Dermis blood vessel endothelial cell (primary cell): ENCODE measurements around the gene IL26. TPM values are rescaled to one million over a fixed set of nuclear protein-coding genes. Genes with fewer than 3 reads are reported as not detected.

Source experiments
- total RNA-seq: library from RNA; depleted of rRNA; stranded (reverse); fragments of >200 nt; gene quantifications from 2 replicates; pipeline ENCODE4 v1.2.3, GENCODE V29; 2014

Gene IL26
- total RNA-seq, 1 donor from 2014 or later = not detected

Other genes starting within 250 kb of the IL26 start
- not detected in 2 replicates for gene IFNG-AS1, start 236.4 kb downstream of the IL26 start, total RNA-seq
- not detected in 2 replicates for gene IFNG, start 66.1 kb downstream of the IL26 start, total RNA-seq
- gene IL22, start 27.8 kb upstream of the IL26 start, total RNA-seq = not detected in 2 replicates
- gene MDM1, start 106.6 kb upstream of the IL26 start, total RNA-seq = 9.7 and 11.1 TPM in 2 replicates